HG03457 (cell line): ENCODE measurements around the gene MYLK3.
A peak's percentile ranks its signal among the peaks of the same experiment; 100 is the strongest.
"Not testable (repeated sequence)": the region's sequence is repeated elsewhere in the genome, so short reads cannot be mapped to it uniquely, and the experiment has no call there.

ENCODE experiments used
- ATAC-seq: cut with Tn5 transposase; IDR thresholded peaks from one replicate; pipeline ENCODE4 v1.9.1; 2021; ENCODE audit warnings: moderate number of reproducible peaks; ENCODE audit not compliant: unreplicated experiment

Gene MYLK3

DNA sequence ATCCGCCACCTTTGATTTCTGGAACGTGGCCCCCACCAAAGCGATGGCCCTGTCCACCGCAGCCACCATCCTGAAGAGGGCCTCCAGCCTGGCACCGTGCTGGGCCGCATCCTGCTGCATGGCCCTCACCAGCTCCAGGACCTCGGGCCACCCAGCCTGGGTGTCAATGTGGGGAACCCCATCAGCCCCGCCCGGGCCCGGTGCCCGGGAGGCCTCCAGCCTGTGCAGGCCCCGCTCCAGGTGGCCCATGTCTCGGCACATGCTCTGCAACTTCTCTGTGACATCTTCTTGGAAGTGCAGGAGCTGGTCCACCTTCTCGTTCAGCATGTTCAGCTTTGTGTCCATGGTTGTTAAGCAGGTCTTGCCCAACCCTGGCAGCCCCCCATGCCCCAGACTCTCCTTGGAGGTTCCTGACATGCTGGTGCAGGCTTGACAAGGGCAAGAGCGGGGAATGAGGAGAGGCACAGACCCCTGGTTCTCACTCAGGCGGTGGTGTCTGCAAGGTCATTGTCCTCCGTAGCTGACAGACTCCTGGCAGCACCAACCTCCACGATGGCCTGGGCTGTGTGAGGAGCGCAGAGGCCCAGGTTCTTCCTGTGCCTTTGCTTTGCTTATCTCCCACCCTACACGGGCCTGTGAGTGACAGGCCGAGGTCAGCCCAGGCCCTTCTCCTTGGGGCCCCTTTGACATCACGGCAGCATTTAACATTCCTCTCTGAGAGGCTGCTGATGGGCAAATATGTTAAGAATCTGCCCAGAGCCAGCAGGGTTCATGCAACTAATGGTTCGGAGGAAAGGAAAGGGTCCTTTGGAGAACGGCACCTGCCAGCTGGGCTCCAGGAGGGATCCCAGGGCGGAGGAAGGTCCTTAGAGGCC lies at the start of gene MYLK3:
Gene MYLK3 (minus strand): TSS at position 568 of the 875 bp plus-strand sequence. CDS start 151 bp downstream, at position 417.
- ATAC-seq = no peak

- no peak for ATAC-seq
These were observed 49.4 kb upstream of the MYLK3 start for GRCh38 chr16:46797501-46797900.

DNA sequence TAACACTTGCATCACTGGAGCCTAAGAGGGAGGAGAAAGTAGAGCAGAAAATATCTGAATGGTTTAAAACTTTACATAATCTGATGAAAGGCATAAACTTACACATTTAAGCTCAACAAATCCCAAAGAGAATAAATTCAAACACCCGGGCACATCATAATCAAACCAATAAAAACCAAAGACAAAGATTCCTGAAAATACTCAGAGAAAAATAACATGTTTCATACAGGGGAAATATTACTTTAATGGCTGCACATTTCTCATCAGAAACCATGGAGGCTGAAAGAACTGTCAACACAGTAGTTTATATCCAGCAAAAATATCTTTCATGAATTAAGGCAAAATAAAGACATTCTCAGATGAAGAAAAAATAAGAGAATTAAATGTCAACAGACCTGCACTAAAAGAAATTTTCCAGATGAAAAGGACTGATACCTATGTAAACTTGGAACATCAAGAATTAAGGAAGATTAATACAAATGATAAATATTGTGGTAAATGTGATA lies 48.7 kb upstream of the MYLK3 start:
- ATAC-seq = no peak

GRCh38 chr16:46793841-46794240 lies 45.7 kb upstream of the MYLK3 start:
- ATAC-seq = no peak

DNA sequence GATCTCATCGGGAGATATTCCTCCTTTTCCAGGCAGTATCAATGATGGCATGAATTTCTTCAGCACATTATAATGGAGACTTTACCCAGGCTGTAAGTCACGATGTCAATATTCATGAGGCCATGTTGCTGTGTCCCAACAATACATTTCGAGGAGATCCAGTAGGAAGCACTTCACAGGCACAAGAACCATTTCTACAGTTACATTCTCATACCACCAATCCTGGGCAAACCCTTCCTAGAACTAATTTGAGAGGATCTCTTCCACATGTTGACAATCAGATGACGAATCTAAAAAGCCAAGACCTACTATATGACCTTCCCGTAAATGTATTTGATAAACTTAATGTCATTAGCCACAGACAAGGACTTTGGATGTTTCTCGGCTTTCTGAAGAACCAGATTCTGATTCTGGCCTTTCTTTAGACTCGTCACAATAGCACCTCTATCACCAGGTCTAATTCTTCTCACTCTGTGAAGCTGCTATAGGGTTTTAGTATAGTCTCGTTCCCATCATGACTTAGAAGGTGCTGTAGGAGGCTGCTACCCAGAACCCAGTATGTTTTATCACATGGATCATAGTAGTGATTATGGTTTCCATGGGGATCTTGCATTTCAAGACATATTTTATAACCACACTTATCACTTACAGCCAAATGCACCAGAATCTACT lies 42.6 kb upstream of the MYLK3 start:
- no peak for ATAC-seq

DNA sequence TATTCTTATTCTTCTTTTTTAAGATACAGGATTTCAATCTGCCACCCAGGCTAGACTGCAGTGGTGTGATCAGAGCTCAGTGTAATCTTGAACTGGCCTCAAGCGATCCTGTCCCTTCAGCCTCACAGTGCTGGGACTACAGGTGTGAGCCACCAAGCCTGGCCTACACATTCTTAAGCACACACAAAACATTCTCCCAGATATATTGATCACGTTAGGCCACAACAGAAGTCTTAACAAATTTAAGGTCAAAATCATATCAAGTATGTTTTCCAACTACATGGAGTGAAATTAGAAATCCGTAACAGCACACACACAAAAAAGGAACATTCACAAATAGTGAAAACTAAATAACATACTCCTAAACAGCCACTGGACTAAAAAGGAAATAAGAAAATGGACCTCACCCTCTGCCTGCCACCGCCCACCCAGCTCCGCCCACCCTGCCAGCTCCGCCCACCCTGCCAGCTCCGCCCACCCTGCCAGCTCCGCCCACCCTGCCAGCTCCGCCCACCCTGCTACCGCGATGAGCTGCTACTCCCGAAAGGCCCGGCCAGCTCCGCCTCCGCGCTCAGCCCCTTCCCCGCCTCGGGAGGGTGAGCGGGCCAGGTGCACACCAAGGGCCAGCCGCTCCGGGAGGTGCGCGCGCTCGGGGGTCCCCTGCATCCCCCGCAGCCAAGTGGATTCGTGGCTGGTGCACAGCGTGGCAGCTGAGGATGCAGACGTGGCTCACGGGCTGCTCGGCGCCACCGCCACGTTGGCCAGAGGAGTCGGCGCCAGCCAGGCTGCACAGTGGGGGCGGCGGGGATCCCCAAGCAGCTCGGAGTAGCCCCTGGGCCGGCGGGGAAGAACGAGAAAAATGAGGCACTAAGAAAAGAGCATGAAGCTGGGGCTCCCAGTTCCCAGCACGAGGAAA lies 41.6 kb upstream of the MYLK3 start:
- ATAC-seq = peak; percentile 59

DNA sequence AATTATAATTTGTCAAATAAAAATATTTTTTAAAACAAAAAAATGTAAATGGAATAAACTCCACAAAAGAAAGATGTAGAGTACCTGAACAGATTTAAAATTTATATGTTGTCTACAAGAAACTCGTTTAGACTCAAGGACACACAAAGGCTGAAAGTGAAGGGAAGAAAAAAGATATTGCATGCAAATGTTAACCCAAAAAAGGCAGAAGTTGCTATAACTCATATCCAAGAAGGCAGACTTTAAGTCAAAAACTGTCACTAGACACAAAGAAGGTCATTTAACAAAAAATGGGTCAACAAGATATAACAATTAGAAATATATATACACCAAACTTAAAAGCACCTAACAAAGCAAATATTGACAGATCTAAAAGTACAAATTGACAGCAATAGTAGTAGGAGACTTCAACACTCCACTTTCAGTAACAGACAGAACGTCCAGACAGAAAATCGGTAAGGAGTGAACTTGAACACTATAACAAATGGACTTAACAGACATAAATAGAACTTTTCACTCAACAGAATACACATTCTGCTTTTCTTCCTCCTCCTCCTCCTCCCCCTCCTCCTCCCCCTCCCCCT lies 40.8 kb upstream of the MYLK3 start:
- ATAC-seq = no peak

GRCh38 chr16:46787909-46788308 lies 39.8 kb upstream of the MYLK3 start:
- no peak for ATAC-seq

DNA sequence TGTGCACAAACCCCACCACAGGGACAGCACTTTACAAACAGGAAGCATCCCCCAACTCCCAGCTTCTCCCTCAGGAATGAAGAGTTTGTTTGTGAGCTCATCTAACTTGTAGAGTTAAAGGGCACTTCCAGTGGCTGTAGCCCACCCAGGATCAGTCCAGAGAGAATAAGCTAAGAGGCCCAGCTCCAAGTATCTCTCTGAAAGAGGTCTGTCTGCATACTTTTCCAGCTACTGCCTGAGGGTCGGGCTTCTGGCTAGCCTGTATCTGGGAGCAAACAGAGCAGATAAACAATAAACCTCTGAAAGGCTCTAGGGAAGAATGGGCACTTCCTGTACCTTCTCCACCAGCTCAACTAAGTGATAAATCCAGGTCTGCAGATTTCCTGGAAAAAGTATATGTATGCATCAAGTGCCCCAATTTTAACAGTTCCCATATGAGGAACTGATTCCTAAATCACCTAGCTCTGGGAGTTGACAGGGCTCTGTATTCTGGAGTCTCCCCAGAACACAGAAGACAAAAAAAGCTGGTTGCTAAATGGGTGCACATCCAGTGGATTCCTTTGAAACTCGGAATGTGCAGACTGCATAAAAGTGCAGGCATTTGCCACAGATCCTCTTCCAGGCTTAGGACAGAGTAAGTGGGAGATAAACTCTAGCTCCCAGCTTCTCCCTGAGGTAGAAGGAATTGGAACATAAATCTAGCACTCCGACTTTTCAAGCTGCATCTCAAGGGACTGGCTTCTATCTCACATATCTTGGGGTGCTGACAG lies 37.1 kb upstream of the MYLK3 start:
- no peak for ATAC-seq

- not testable (repeated sequence) for ATAC-seq
These were observed 36.4 kb upstream of the MYLK3 start for GRCh38 chr16:46784569-46784968.

- ATAC-seq = no peak
These were observed 35.7 kb upstream of the MYLK3 start for GRCh38 chr16:46783800-46784199.

GRCh38 chr16:46782320-46782719 lies 34.2 kb upstream of the MYLK3 start:
- no peak for ATAC-seq

DNA sequence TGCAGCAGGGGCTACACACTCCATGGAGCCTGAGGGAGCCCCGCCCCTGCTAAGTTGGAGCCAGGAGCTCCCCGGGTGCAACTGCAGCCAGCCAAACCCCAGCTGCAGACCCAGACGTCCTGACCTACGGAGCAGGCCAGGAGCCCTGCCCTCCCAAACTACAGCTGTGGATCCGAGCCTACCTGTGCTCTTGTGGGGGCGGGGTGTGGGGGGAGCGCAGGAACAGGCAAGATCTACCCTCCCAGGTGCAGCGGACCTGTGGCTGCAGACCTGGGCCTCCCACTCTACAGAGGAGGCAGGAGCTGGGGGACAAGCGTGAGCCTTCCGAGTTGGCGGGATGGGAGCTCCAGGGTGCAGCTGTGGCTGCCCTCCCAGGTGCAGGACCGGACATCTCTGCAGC lies 29.7 kb upstream of the MYLK3 start:
- ATAC-seq = no peak

GRCh38 chr16:46775214-46775613 lies 27.1 kb upstream of the MYLK3 start:
- ATAC-seq = no peak

DNA sequence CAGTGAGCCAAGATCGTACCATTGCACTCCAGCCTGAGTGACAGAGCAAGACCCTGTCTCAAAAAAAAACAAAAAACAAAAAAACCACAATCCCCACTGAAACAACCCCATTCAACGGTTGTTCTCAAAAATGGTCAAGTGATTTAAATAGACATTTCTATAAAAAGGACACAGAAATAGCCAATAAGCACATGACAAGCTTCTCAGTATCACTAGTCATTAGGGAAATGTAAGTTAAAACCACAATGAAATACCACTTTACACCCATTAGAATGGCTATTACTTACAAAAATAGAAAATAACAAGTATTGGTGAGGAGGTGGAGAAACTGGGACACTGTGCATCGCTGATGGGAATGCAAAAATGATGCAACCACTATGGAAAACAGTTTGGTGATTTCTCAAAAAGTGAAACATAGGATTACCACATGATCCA lies 26.6 kb upstream of the MYLK3 start:
- ATAC-seq = no peak

DNA sequence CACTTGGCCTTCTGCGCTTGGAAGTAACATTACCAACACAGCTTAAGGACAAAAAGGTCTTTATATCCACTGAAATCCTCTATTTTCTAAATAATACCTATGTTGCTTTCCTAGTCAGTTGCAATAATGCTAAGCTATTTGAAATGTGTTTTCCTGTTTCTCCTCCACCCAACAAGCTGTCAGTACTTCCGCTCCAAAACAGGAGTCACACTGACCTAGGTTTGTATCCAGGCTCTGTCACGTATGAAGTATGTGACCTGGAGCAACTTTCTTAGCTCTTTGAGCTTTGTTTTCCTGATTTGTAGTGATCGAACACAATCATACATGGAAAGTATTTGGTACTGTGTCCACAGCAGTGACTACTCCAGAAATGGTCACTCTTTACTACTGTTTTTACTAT lies 24.3 kb upstream of the MYLK3 start:
- ATAC-seq = no peak

DNA sequence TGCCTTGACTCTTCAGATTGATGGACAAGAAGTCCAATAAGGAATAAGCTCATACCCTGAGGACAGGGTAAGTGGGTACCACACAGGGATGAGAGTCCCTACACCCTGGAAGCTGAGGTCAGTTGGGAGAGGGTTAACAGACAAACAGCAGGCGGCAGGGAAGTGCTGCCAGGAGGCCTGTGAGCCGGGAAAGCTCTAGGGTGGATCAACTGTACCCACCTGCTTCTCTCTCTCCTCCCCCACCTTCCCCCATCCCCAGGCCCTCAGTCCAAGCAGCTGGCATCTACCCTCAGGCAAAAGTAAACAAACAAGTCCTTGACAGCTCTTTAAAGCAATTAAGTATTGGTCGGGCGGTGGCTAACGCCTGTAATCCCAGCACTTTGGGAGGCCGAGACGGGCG lies 20.7 kb upstream of the MYLK3 start:
- no peak for ATAC-seq

- ATAC-seq = no peak
These were observed 16.9 kb upstream of the MYLK3 start for GRCh38 chr16:46765050-46765449.

DNA sequence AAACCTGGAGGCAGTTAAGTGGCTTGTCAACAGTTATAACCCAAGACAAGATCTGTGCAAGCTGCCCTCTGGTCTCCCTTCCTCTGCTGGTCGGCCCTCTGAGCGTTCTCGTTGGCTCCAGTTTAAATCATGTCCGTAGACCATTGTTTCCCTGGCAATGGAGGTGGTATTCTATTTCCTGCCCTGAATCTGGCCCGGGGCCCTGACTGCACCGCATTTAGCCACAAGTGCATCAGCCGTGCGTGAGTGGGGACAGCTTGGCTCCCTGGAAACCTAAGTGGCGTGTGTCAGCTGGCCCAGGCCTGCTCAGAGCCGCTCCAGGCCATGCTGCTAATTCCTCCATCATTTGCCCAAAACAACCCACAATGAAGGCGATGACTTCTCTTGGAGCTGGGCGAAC lies 15.0 kb upstream of the MYLK3 start:
- ATAC-seq = no peak

DNA sequence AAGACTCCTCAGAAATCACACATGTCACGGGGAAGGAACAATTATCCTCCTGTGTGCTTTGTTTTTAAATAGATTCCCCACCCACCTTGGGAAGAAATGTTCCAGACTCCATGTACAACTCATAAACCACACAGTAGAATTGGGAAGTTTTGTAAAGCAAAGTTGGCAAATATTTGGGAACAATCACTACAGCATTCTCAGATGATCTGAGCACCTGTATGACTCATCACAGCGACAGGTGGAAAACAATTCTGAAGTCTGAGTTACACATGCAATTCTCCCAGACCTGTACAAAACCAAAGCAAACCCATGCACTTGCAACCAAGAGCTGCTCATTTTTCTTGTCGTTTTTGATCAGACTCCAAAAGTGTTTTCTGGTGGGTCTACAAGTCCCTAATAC lies 14.4 kb upstream of the MYLK3 start:
- ATAC-seq = no peak
